Lower leg skin (tissue), 4 donors: ENCODE measurements around the gene EIF4H. TPM values are rescaled to one million over a fixed set of nuclear protein-coding genes. Genes with fewer than 3 reads are reported as not detected.

Source experiments
- DNase-seq, 2 donors: peaks; one replicate each; pipeline ENCODE4 v3.0.0-alpha.2; 2019; ENCODE audit warnings: low spot score in 2 of 2
- H3K4me3 ChIP-seq: fragments of 200-600 bp; sonication (generic); 2 replicates; pipeline ENCODE4 v1.5.1; 2017; ENCODE audit warnings: mild to moderate bottlenecking, low read depth; ENCODE audit not compliant: poor library complexity, severe bottlenecking
- POLR2A ChIP-seq, 2 donors: fragments of 450-650 bp; IDR thresholded peaks; one replicate each; pipeline ENCODE4 v1.6.1; 2016 to 2017; ENCODE audit warnings: antibody characterized with exemption in 2 of 2, mild to moderate bottlenecking in 1 of 2, moderate library complexity in 1 of 2
- WGBS, 2 donors: methylation state at CpG; one replicate each; pipeline ENCODE4 v1.1.5; 2018; 5-methylcytosine and 5-hydroxymethylcytosine counted together
- intact Hi-C: fragments of 100-400 bp; cut with DNase I; formaldehyde crosslinking; loops from one replicate; pipeline ENCODE4 v1.15.0; 2023; ENCODE audit warnings: low total_unique reads
- total RNA-seq, 4 donors: library from RNA; depleted of rRNA; stranded (reverse); fragments of >200 nt; gene quantifications; one replicate each; pipeline ENCODE4 v1.1.0, GENCODE V29; 2016
- TF ChIP-seq, protein P1 (sequence below), 3 donors: fragments of 450-650 bp; IDR thresholded peaks; one replicate each; pipeline ENCODE4 v1.5.1; 2016; ENCODE audit warnings: antibody characterized with exemption in 3 of 3, mild to moderate bottlenecking in 3 of 3, moderate library complexity in 2 of 3

Gene EIF4H
- total RNA-seq, 4 donors from 2014 or later: 259 to 321 (median 296) TPM

- no peak overlapping the region for H3K4me3 ChIP-seq
- intact Hi-C loops: no loop called here
- 94 to 95% methylated on average over 9 of the region's 9 CpGs for WGBS, 2 donors
- TF ChIP-seq POLR2A (IDR thresholded peaks at IDR 0.05): no peak
- DNase-seq: no peak
These were observed 55.1 kb downstream of the EIF4H start for GRCh38 chr7:74228951-74229900.

GRCh38 chr7:74230446-74231231 is 56.5 kb downstream of the EIF4H start:
- intact Hi-C loops: no loop called here
- H3K4me3 ChIP-seq: no peak overlapping the region
- WGBS, 2 donors: 95 to 96% methylated on average over 15 of the region's 15 CpGs
- no peak for TF ChIP-seq POLR2A (IDR thresholded peaks at IDR 0.05)
- TF ChIP-seq, protein P1, sequence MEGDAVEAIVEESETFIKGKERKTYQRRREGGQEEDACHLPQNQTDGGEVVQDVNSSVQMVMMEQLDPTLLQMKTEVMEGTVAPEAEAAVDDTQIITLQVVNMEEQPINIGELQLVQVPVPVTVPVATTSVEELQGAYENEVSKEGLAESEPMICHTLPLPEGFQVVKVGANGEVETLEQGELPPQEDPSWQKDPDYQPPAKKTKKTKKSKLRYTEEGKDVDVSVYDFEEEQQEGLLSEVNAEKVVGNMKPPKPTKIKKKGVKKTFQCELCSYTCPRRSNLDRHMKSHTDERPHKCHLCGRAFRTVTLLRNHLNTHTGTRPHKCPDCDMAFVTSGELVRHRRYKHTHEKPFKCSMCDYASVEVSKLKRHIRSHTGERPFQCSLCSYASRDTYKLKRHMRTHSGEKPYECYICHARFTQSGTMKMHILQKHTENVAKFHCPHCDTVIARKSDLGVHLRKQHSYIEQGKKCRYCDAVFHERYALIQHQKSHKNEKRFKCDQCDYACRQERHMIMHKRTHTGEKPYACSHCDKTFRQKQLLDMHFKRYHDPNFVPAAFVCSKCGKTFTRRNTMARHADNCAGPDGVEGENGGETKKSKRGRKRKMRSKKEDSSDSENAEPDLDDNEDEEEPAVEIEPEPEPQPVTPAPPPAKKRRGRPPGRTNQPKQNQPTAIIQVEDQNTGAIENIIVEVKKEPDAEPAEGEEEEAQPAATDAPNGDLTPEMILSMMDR (IDR thresholded peaks at IDR 0.05): no peak
- DNase-seq: no peak

DNA sequence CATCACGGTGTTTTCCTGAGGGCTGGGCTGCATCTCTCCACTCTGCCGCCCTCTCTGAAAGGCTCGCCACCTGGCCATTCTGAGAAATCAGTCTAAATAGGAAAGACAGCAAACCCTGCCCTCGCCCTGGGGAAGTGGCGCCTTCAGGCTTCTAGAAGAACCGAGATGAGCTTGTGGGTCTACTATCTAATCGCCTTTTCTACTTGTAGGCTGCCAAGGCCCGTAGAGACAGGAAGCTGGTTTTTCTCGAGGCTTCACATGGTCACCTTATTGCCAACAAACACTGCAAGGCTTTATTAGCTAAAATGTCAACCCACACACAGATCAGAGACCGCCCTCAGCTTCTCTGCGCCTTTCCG is 57.1 kb downstream of the EIF4H start:
- 85 to 89% methylated on average over 12 of the region's 12 CpGs for whole genome bisulfite sequencing, 2 donors
- no peak for TF ChIP-seq POLR2A (IDR thresholded peaks at IDR 0.05)
- DNase-seq: no peak
- intact Hi-C loops: no loop called here
- no peak overlapping the region for H3K4me3 ChIP-seq

DNA sequence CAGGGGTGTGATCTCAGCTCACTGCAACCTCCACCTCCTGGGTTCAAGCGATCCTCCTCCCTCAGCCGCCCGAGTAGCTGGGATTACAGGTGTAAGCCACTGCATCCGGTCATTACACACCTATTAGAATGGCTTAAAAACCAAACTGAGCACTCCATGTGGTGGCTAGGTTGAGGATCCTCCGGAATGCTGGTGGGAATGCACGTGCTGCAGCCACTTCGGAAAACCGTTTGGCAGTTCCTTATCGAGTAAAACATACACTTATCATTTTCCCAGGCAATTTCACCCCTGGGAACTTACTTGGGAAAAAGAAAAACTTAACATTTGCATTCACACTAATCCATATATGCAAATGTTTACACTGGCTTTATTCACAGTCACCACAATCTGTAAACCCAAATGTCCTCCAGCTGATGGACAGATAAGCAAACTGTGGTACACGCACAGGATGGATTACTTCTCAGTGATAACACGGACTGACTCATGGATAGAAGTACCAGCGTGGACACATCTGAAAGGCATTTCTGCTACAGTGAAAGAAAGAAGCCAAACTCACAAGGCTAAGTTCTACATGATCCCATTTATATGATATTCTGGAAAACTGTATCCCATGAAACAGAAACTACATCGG is 59.6 kb downstream of the EIF4H start:
- 87 to 88% methylated on average over 13 of the region's 13 CpGs for WGBS, 2 donors
- intact Hi-C loops: no loop called here
- no peak for TF ChIP-seq POLR2A (IDR thresholded peaks at IDR 0.05)
- TF ChIP-seq, protein P1 (IDR thresholded peaks at IDR 0.05): no peak
- DNase-seq: no peak
- H3K4me3 ChIP-seq: no peak overlapping the region

GRCh38 chr7:74235518-74236268 is 61.5 kb downstream of the EIF4H start:
- TF ChIP-seq, protein P1 (IDR thresholded peaks at IDR 0.05): no peak
- no peak for TF ChIP-seq POLR2A (IDR thresholded peaks at IDR 0.05)
- no peak for DNase-seq
- intact Hi-C loops: no loop called here
- 83 to 84% methylated on average over 8 of the region's 8 CpGs for WGBS, 2 donors
- no peak overlapping the region for H3K4me3 ChIP-seq

- DNase-seq: no peak
- no peak overlapping the region for H3K4me3 ChIP-seq
- intact Hi-C loops: no loop called here
- TF ChIP-seq POLR2A (IDR thresholded peaks at IDR 0.05): no peak
- TF ChIP-seq, protein P1 (IDR thresholded peaks at IDR 0.05): no peak
- WGBS, 2 donors: 88% methylated on average over 3 of the region's 3 CpGs
These were observed 62.1 kb downstream of the EIF4H start for GRCh38 chr7:74236284-74236683.
